ENCODE measurements around the gene SIRPA.

DNA sequence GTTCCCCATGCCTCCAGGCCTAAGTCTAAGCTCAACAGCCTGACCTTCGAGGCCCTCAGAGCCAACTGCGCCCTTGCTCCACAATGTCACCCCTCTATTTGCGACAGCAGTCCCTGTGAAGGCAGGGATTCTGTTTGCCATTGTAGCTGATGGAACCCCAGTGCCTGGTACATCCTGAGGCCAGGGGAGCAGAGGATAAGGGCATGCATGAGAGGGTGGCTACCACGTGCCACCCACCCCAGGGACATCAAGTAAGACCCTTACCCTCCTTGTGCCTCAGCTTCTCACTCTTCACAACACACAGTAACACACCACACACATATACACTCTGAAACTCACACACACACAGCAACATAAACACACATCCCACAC, 20.0 kb upstream of the SIRPA start:
- no peak for TF ChIP-seq POLR2AphosphoS5 (IDR thresholded peaks at IDR 0.05)
- TF ChIP-seq, protein P1, sequence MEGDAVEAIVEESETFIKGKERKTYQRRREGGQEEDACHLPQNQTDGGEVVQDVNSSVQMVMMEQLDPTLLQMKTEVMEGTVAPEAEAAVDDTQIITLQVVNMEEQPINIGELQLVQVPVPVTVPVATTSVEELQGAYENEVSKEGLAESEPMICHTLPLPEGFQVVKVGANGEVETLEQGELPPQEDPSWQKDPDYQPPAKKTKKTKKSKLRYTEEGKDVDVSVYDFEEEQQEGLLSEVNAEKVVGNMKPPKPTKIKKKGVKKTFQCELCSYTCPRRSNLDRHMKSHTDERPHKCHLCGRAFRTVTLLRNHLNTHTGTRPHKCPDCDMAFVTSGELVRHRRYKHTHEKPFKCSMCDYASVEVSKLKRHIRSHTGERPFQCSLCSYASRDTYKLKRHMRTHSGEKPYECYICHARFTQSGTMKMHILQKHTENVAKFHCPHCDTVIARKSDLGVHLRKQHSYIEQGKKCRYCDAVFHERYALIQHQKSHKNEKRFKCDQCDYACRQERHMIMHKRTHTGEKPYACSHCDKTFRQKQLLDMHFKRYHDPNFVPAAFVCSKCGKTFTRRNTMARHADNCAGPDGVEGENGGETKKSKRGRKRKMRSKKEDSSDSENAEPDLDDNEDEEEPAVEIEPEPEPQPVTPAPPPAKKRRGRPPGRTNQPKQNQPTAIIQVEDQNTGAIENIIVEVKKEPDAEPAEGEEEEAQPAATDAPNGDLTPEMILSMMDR (IDR thresholded peaks at IDR 0.05; ENCODE audit: poor library complexity, severe bottlenecking) = no peak
- no peak for TF ChIP-seq TAF1 (IDR thresholded peaks at IDR 0.05; ENCODE audit: low read depth)
- no peak for TF ChIP-seq SMC3 (conservative IDR thresholded peaks at IDR 0.05; ENCODE audit: poor library complexity)
- no peak for TF ChIP-seq EP300 (conservative IDR thresholded peaks at IDR 0.05; ENCODE audit: poor library complexity, severe bottlenecking)

Data from neural cell (in vitro differentiated cells).